ENCODE results near the gene GTF2H4. TPM values are rescaled to one million over a fixed set of nuclear protein-coding genes. Genes with fewer than 3 reads are reported as not detected.

Gene GTF2H4
- total RNA-seq, 1 donor from 2014 or later = 72.6 TPM

DNA sequence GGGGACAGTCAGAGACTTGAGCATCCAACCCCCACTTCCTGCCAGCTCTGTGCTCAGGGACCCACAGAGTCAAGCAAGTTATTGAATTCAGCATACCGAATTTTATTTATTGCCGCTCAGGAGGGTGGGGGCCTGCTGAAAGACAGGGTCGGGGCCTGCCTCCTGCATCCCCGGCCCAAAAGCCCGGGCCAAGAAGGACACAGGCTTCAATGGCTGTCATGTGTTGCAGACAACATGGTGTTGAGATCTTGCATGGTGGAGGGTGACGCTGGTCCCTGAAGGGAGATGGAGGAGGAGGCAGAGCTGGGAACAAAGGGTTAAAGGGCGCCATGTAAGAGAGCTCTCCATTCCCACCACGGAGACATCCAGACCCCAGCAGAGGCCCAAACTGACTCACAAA lies 23.3 kb downstream of the GTF2H4 start:
- DNase-seq (ENCODE audit: low read depth, low spot score) = no peak
- TF ChIP-seq, protein P1, sequence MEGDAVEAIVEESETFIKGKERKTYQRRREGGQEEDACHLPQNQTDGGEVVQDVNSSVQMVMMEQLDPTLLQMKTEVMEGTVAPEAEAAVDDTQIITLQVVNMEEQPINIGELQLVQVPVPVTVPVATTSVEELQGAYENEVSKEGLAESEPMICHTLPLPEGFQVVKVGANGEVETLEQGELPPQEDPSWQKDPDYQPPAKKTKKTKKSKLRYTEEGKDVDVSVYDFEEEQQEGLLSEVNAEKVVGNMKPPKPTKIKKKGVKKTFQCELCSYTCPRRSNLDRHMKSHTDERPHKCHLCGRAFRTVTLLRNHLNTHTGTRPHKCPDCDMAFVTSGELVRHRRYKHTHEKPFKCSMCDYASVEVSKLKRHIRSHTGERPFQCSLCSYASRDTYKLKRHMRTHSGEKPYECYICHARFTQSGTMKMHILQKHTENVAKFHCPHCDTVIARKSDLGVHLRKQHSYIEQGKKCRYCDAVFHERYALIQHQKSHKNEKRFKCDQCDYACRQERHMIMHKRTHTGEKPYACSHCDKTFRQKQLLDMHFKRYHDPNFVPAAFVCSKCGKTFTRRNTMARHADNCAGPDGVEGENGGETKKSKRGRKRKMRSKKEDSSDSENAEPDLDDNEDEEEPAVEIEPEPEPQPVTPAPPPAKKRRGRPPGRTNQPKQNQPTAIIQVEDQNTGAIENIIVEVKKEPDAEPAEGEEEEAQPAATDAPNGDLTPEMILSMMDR (conservative IDR thresholded peaks at IDR 0.05) = no peak
- no peak overlapping the region for H3K4me3 Mint-ChIP-seq
- H3K27me3 Mint-ChIP-seq (ENCODE audit: low read depth) = no peaks in the 10 kb centered on the region
- peaks cover 12% of the 10 kb centered on the region for H3K9me3 Mint-ChIP-seq
- peaks cover 27% of the 10 kb centered on the region for H3K36me3 Mint-ChIP-seq (ENCODE audit: low read depth)
- H3K4me1 Mint-ChIP-seq = no peaks in the 10 kb centered on the region
- H3K27ac Mint-ChIP-seq (ENCODE audit: unreplicated experiment) = no peak overlapping the region

DNA sequence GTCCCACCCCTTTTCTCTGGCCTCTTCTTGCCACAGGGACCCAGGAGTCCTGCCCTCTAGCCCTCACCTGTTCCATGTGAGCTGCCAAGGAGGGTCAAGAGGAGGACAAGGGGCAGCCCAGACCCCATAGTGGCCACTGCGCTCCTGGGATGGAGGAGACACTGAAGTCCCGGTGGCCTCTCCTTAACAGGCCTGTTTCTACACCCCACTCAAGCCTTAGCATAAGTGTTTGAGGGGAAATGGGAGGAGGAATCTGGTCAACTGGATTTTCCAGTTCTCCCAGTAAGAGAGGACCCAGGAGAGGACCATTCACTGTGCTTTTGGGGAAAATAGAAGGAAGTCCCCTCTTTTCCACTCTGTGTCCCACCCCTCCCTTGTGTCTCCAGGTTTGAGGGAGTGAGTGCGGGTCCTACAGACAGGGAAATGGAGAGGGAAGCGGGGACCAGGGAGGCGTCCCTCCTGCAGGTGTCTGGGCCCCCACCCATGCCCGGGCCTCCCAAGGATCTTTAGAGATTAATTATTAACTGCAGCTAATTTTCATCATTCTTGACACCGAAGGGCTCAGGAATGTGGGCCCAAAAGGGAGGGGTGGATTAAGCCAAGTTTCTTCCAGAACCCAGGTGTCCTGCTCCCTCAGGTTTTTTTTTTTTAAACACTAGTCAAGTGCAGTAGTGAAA lies 24.1 kb downstream of the GTF2H4 start, which contains the start of gene SFTA2:
TSS of gene SFTA2 (minus strand) at position 202 of the 677 bp plus-strand sequence. CDS start at position 128, 74 bp downstream.
- Mint-ChIP-seq H3K4me1 (no peaks in the 10 kb centered on the region), H3K27me3 (ENCODE audit: low read depth) (no peaks in the 10 kb centered on the region), H3K9me3 (peaks cover 12% of the 10 kb centered on the region), H3K27ac (ENCODE audit: unreplicated experiment) (peak within 1 kb of the TSS; percentile 51), H3K36me3 (ENCODE audit: low read depth) (peaks cover 23% of the 10 kb centered on the region), H3K4me3 (no peak within 1 kb of the TSS)
- TF ChIP-seq, protein P1 (conservative IDR thresholded peaks at IDR 0.05) = no peak
- no peak for DNase-seq (ENCODE audit: low read depth, low spot score)

DNA sequence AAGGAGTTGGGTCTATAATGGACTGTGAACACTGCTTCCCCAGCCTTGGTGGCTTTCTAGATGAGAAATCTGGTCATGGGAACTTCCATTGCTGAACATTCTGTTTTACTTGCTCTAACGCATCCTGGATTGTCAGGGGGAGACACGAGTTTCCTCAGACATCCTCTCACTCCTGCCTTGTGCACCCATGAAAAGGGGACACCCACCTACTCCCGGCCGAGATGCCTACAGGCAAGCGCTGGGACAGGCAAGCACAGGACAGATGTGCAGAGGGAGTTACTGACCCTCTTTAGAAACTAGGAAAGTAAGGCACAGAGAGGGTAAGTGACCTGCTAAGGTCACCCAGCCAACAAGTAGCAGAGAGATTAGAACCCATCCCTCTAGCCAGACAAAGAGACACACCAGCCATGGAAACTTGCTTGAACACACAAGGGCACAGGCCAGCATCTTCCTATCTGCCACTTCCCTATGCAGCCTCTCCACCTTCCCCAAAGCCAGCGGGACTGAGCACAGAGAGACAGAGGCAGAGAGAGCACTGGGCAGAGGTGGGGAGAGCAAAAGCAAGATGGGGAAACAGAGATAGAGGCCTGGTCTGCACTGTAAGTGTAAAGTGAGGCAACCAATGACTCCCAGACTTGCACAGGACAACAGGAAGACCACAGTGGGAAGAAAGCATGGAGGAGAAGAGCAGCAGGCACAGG lies 24.8 kb downstream of the GTF2H4 start:
- H3K4me3 Mint-ChIP-seq = no peak overlapping the region
- TF ChIP-seq, protein P1 (conservative IDR thresholded peaks at IDR 0.05) = no peak
- H3K36me3 Mint-ChIP-seq (ENCODE audit: low read depth) = peaks cover 18% of the 10 kb centered on the region
- DNase-seq (ENCODE audit: low read depth, low spot score) = no peak
- no peaks in the 10 kb centered on the region for H3K4me1 Mint-ChIP-seq
- peaks cover 12% of the 10 kb centered on the region for H3K9me3 Mint-ChIP-seq
- no peaks in the 10 kb centered on the region for H3K27me3 Mint-ChIP-seq (ENCODE audit: low read depth)
- H3K27ac Mint-ChIP-seq (ENCODE audit: unreplicated experiment) = peak overlapping the region; percentile 51

DNA sequence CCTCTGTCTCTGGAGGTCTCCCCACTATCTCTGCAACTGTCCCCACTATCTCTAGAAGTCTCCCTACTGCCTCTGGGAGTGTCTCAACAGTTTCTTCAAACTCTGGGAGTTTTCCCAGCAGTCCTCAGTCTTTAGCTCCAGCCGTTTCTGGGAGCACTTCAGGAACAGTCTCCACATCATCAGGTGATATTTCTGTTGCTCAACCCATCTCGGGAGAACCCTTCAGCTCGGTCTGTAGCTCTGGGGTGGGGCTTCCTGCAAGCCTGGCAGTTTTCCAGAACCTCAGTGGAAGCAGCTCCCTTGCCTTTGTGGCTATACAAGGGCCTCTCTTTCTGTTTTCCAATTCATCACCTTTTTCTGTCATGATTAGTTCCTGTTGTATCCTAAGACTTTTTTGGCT lies 27.0 kb downstream of the GTF2H4 start:
- H3K4me3 Mint-ChIP-seq = no peak overlapping the region
- DNase-seq (ENCODE audit: low read depth, low spot score) = no peak
- TF ChIP-seq, protein P1 (conservative IDR thresholded peaks at IDR 0.05) = no peak
- peaks cover 2% of the 10 kb centered on the region for H3K36me3 Mint-ChIP-seq (ENCODE audit: low read depth)
- H3K9me3 Mint-ChIP-seq = no peaks in the 10 kb centered on the region
- H3K4me1 Mint-ChIP-seq = no peaks in the 10 kb centered on the region
- peak overlapping the region; percentile 46 for H3K27ac Mint-ChIP-seq (ENCODE audit: unreplicated experiment)
- H3K27me3 Mint-ChIP-seq (ENCODE audit: low read depth) = no peaks in the 10 kb centered on the region

DNA sequence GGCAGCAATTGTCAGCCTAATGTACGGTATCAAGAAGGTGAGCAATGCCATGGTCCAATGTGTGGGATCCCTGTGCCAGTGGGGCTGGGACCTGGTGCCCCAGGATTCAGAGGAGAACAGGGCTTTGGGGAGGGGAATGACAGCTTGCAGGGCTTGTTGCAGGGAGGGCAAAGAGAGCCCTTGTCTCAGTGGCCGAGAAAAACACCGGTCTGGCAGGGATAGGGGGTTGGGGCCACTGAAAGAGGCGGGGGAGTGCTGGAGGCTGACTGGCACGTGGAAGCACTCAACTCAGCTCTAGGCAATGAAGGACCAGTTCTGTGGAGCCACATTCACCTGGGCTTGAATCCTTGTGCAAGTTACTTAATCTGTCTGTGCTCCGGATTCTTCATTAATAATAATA lies 29.3 kb downstream of the GTF2H4 start:
- Mint-ChIP-seq H3K27me3 (ENCODE audit: low read depth) (no peaks in the 10 kb centered on the region), H3K4me1 (peaks cover 6% of the 10 kb centered on the region), H3K9me3 (no peaks in the 10 kb centered on the region), H3K27ac (ENCODE audit: unreplicated experiment) (no peak overlapping the region), H3K36me3 (ENCODE audit: low read depth) (no peaks in the 10 kb centered on the region), H3K4me3 (no peak overlapping the region)
- DNase-seq (ENCODE audit: low read depth, low spot score) = no peak
- TF ChIP-seq, protein P1 (conservative IDR thresholded peaks at IDR 0.05) = no peak

Measured in neural crest cell (in vitro differentiated cells).